ENCODE results near the gene KCNK4.

The KCNK4 gene

DNA sequence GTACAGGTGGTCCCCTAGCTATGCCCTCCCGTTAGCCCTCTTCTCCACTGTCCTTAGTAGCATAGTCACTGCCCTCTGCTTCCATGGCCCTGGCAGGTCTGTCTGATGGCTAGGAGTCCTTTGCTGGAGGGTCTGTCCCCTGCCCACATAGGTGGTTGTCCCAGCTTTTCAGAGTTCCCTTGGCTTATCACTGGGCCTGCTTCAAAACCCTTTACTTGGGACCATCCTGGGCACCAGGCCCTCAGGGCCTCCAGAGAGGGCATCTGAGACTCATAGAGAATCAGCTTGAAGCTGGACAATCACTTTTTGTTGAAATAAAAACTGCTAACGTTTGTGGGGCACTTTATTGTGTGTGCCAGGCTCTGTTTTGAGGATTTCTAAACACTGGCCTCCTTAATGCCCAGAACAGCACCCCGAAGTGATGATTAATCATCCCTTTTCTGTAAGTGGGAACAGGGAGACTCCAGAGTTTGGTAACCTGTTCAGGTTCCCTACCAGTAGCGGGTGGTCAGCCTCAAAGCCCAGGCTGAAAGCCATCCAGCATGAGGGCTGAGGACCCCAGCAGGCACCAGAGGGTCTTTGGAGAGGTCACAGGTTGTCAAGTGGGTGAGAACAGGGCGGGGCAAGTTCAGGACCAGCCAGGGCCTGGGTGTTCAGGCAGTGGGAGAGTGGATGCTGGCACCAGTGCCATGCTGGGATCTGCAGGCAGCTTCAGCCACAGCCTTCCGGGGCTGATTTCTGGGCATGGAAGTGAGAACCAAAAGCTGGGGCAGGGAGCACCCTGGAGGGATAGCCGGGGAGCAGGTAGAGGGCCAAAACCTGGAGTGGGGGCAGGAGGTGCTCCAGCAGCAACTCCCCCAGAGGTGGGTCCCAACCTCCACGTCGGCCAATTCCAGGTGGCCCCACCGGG lies 495 bp upstream of the KCNK4 start:
- no peak for DNase-seq (ENCODE audit: low read depth)

DNA sequence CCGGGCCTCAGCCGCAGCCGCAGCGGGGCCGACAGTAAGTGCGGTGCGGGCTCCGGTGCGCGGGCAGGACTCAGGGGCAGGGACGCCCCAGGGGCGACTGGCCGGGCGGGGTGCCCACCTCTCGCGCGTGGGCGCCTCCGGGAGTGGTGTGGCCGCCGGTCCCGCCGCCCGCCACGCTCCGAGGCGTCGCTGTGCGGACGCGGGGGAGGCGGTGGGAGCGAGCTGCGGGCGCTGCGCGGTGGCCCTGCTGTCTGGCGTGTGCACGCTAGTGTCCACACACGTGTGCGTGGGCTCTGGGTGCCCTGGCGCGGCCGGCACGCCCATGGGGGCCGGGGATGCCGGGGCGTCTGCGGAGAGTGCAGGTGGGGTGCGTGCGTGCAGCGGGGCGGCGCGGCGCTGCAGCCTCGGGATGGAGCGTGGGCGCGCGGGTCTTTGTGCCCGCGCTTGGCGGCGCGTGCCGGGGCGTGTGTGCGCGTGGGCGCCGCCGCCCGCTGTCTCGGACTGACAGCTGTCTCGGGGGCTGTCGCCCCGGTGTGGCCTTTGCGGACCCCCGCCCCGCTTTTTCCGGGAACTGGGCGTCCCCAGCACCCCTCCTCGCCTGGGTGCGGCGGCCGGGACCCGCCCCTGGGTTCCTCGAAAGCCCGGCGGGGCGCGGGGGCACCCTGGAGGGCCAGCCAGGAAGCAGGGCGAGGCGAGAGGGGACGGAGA lies 804 bp downstream of the KCNK4 start:
- no peak for DNase-seq (ENCODE audit: low read depth)

DNA sequence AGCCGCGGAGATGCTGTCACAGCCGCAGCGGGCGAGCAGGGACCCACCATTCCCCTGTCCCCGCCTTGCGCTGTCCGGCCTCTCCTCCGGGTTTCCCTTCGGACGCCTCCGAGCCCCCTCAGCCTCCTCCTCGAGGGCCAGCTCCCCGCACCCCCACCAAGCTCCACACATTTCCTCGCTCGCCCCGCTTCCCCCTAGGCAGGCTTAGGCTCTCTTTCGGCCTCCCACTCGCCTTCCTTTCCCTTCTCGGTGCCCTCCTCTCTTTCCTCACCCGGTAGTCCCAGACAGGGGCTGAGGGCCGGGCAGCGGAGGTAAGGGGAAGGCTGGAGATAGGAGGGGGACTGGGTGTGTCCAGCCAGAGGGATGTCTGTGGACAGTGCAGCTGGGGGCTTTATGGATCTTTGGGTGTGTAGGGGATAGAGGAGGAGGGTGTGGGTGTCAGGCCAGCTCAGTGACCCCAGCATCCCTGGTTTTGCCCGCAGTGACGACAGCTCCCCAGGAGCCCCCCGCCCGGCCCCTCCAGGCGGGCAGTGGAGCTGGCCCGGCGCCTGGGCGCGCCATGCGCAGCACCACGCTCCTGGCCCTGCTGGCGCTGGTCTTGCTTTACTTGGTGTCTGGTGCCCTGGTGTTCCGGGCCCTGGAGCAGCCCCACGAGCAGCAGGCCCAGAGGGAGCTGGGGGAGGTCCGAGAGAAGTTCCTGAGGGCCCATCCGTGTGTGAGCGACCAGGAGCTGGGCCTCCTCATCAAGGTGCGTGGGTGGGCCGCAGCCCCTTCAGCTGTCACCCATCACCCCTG lies 1.6 kb downstream of the KCNK4 start:
- no peak for DNase-seq (ENCODE audit: low read depth)

DNA sequence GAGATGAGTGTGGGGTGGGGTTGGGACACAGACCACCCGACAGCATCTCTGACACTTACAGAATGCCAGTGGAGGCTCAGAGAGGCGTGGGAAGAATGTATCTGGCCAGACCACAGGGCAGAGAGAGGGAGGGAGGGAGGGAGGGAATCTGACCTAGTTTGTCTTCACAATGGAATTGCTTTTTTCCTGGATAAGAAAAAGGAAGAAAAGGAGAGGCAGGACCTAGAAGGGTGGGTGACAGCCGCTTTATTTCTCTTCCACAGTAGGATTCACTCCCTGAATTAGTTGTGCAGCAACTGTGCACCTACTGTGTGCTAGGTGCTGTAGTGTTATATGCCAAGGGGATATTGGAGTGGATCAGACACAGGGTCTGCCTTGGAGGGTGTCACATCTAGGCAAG lies 3.7 kb downstream of the KCNK4 start:
- DNase-seq (ENCODE audit: low read depth) = no peak

DNA sequence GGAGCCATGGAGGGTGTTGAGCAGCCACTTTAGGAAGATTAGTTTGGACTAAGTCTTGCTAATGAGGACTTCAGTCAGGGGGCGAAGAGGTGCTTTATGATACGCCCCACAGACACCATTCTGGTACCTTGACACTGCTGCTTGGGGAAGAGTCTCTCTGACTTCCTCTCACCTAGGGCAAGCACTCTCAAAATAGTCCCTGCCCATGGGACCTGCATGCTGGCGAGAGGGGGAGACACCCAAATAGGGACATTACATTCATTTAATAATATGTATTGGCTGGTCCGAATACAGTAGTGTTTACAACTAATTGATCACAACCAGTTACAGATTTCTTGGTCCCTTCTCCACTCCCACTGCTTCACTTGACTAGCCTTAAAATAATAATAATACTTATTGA lies 4.7 kb downstream of the KCNK4 start:
- DNase-seq (ENCODE audit: low read depth) = no peak

DNA sequence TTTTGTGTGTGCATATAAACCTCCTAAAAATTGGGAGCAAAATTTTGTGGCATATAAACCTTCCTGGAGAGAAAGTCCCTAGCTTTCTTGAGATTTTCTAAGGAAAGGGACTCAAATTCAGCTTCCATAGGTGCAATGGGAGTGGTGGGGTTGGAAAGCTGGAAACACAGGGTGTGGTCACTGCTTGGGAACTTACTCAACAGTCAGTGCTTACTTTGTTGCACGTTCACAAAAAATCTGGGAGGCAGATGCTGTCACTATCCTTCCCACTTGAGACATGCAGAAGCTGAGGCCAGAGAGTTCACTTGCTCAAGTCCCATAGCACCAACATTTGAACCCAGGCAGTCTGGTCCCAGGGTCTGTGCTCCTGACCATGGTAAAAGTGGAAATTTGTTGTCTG lies 5.1 kb downstream of the KCNK4 start:
- DNase-seq (ENCODE audit: low read depth) = no peak

DNA sequence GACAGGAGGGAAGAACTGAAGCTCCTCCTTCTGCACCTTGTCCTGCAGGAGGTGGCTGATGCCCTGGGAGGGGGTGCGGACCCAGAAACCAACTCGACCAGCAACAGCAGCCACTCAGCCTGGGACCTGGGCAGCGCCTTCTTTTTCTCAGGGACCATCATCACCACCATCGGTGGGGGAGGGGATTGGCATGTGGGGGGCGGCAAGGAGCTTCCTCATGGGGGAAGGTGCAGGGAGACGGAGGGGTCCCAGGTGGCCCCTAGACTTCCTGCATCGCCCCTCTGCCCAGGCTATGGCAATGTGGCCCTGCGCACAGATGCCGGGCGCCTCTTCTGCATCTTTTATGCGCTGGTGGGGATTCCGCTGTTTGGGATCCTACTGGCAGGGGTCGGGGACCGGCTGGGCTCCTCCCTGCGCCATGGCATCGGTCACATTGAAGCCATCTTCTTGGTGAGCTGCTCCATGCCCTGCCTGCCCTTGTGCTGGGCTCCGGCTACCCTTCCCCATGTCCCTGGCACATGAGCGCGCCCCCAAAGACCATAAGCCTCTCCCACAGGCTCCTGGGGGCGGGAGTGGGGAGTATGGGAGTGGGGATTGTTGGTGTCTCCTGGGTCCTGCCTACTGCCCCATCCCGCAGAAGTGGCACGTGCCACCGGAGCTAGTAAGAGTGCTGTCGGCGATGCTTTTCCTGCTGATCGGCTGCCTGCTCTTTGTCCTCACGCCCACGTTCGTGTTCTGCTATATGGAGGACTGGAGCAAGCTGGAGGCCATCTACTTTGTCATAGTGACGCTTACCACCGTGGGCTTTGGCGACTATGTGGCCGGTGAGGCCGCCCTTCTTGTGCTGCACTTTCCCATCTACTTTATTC lies 6.0 kb downstream of the KCNK4 start:
- DNase-seq (ENCODE audit: low read depth) = no peak

DNA sequence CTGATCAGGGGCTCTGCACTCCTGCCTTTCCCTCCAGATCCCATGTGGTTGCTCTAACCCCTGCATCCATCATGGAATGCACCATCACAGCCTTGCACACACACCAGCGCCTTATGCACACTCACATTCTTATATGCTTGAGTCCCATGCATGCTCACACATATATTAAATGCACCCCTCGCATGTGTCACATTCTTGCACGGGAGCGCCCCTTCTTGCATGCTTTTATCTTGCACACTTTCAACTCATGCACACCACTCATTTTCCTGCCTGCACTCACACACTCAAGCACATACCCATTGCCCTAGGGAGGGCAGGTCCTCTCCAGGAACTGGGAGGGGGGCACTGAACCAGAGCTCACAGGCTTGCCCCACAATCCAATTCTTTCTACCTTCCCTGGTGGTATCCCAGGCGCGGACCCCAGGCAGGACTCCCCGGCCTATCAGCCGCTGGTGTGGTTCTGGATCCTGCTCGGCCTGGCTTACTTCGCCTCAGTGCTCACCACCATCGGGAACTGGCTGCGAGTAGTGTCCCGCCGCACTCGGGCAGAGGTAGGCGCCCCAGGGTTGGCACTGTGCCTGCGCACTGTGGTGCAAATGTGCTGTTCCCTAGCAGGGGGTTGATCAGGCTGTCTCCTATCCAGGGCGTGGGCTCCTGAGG lies 6.7 kb downstream of the KCNK4 start:
- no peak for DNase-seq (ENCODE audit: low read depth)

DNA sequence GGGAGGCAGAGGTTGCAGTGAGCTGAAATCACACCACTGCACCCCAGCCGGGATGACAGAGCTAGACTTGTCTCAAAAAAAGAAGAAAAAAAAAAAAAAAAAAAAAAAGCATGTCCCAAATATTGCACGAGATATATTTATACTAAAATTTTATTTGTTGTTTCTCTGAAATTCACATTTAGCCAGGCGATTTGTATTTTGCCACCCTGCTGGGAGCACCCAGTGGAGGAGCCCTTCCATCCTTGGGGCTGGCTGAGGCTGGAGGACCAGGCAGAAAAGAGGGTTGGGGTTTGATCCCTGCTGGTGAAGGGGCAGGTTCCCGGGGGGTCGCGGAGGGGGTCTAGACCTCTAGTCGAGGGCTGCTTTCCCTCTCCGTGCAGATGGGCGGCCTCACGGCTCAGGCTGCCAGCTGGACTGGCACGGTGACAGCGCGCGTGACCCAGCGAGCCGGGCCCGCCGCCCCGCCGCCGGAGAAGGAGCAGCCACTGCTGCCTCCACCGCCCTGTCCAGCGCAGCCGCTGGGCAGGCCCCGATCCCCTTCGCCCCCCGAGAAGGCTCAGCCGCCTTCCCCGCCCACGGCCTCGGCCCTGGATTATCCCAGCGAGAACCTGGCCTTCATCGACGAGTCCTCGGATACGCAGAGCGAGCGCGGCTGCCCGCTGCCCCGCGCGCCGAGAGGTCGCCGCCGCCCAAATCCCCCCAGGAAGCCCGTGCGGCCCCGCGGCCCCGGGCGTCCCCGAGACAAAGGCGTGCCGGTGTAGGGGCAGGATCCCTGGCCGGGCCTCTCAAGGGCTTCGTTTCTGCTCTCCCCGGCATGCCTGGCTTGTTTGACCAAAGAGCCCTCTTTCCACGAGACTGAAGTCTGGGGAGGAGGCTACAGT lies 8.1 kb downstream of the KCNK4 start:
- no peak for DNase-seq (ENCODE audit: low read depth)

DNA sequence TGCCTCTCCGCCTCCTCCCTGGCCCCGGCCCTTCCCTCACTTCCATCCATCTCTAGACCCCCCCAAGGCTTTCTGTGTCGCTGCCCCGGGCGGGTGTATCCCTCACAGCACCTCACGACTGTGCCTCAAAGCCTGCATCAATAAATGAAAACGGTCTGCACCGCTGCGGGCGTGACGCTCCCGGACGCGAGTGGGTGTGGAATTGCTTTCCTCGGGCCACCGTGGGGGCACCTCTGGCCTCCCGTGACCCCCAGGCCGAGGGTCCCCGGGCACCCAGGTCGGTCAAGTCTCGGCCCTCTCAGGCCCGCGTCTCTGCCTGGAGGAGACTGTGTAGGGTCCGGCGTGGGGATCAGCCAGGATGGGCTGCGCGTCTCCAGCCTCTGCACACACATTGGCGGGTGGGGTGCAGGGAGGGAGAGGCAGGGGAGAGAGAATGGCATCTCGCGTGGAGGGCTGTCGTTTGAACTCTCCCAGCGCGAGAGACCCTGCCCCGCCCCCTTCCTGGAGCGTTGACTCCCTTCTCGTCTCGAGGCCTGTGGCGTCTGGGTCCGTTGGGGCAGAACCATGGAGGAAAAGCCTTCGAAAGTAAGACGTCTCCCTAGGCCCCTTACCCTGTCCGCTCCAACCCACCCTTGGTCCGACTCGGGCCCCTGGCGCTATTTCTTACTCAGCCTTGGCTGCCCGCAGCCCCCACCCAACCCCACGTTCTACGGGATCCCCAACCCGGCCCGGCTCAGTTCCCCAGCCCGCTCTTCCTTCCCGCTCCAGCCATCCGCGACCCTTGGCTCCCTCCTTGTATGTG lies 8.9 kb downstream of the KCNK4 start, which contains the start of gene CATSPERZ:
TSS of gene CATSPERZ (plus strand) at position 512 of the 802 bp plus-strand sequence. CDS start at position 565, 53 bp downstream.
- DNase-seq (ENCODE audit: low read depth) = no peak

DNA sequence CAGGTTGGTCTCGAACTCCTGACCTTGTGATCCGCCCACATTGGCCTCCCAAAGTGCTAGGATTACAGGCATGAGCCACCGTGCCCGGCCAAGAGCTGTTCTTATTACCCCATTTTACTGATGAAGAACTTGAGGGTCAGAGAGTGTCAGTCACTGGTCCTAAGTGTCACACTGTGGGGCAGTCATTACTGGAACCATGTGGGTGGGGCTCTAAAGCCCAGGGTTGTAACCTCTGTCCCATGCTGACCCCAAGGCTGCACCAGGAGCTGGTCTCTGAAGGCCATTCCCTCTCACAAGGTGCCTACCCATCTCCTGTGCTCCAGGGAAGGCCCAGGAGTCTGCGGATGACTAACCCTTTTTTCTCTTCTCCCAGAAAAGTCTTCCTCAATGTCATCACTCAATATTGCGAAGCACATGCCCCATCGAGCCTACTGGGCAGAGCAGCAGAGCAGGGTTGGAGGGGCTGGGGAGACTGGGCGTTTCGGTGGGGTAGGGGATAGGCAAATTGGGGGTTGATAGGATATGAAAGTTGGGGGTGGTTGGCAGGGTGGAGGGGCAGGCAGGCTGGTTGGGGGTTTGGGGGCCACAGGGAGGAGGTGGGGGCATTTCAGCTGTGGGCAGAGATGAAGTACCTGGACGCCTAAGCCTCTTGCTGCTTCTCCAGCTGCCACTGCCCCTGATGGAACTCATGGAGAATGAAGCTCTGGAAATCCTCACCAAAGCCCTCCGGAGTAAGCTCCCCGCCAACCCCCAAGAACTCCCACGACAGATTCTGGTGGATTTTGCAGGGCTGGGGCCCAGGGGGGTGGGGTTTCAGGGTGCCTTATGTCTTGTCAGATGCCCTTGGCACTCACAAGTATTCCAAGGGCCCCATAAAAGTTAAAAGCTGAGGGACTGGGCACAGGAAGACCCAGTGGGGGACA lies 12.3 kb downstream of the KCNK4 start:
- no peak for DNase-seq (ENCODE audit: low read depth)

DNA sequence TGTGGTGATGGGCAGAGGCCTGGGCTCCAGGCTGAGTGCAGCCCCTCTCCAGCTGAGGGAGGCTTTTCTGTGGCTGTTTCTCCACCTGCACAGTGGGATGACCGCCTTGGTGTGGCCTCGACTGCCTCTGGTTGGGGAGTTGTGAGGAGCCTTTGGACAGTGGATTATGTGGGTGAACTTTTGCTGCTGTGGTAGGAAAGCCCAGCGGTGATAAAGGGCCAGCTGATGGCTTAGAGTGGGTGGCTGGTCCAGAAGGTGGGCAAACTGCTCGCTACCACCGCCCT lies 12.9 kb downstream of the KCNK4 start:
- no peak for DNase-seq (ENCODE audit: low read depth)

DNA sequence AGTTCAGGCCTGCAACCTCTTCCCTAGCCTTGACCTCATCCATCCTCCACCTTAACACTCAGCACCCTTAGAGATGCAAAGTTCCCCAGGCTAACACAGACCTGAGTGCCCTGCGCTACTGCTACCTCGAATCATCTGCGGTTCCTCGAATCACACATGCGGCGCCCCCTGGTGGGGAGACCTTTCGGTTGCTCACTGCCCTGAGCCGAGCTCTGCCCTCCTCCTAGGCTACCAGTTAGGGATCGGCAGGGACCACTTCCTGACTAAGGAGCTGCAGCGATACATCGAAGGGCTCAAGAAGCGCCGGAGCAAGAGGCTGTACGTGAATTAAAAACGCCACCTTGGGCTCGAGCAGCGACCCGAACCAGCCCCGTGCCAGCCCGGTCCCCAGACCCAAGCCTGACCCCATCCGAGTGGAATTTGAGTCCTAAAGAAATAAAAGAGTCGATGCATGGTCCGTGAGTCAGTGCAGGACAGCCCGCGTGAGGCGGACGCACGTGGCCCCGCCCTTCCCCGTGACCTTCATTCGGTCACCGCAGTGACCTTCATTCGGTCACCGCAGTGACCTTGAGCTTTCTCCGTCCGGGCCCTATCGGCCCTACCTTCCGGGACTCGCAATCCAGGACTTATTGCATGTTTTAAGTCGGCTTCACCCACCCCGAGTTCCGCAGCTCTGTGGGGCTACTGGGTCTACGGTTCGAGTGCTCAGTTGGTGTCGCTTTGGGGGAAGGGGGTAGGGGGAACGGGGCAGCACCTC lies 13.4 kb downstream of the KCNK4 start:
- DNase-seq (ENCODE audit: low read depth) = peak; percentile 89

DNA sequence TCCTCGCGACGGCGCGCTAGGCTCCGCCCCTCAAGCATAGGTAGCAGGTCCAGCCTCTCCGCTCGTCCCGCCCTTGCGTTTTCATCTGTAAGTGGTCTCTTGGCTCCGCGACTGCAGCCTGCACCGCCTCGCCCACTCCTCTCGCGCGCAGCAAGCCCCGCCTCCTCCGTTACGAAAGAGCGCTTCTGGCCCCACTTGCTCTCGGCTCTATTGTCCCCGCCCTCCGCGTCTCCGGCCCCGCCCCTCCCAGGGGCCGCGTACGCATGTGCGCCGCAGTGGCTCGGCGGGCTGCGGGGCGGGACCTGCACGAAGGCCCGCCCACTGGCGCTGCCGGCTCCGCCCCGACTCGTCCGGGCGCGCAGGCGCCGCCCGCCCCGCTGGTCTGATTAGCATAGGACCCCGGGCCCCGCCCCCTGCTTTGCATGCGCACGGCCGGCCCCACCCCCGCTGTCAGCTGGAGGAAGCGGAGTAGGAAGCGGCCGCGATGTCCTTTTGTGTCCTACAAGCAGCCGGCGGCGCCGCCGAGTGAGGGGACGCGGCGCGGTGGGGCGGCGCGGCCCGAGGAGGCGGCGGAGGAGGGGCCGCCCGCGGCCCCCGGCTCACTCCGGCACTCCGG lies 14.1 kb downstream of the KCNK4 start, which contains the start of gene ESRRA:
TSS of gene ESRRA (plus strand) at position 450 of the 616 bp plus-strand sequence. CDS start 1,656 bp downstream, outside the sequence.
- DNase-seq (ENCODE audit: low read depth) = peak; percentile 99

DNA sequence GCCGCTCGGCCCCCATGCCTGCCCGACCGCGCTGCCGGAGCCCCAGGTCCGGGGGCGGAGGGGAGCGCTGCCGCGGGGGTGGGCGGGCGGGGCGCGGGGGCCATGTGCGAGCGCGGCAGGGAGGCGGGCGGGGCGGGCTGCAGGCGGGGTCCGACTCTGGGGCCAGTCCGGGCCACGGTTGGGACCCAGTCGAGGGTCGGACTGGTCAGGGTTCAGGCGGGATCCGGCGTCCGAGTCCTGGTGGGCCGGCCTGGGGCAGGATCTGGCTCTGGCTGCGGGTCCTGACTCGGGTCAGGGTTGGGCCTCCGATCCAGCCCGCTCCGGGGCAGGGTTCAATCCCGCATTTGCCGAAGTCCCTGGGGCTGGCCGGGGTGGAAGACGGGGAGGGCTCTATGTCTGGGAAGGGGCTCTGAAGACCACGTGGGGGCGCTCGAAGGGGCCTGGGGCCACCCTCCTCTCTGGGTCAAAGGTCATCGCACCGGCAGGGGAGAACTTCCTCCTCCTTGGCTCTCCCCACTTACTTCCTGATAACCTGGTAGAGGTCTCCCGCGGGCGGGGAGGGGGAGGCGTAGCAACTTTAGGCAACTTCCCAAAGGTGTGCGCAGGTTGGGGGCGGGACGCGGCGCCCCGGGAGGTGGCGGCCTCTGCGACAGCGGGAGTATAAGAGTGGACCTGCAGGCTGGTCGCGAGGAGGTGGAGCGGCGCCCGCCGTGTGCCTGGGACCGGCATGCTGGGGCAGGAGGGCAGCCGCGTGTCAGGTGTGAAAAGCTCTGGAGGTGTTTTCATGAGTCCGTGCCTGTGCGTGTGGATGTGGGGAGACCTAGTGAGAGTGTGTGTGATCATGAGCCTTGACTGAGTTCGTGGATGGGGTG lies 14.8 kb downstream of the KCNK4 start:
- DNase-seq (ENCODE audit: low read depth) = peak; percentile 60

DNA sequence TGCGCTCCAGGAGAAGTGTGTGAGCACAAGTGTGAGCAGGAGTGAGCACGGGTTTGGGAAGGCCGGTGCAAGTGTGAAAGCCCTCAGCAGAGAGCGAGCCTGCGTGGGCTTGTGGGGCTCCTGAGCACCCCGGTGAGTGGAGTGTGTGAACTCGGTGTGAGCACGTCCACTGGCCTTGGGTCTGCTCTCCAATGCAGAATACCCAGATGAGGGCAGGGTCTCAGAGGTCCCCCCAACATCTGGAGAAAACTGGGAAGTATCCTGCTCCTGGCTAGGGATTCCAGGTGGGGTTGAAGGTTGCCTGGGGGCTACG lies 15.4 kb downstream of the KCNK4 start:
- DNase-seq (ENCODE audit: low read depth) = no peak

All from activated T-helper 9 cell treated with anti-CD3 and anti-CD28 coated beads, Interleukin-2, amount 50 U/mL, for 16 hours (primary cell).